ENCODE measurements around the gene LZTS2. TPM values are rescaled to one million over a fixed set of nuclear protein-coding genes. Genes with fewer than 3 reads are reported as not detected.
"Not testable (repeated sequence)": the region's sequence is repeated elsewhere in the genome, so short reads cannot be mapped to it uniquely, and the experiment has no call there.

LZTS2 gene
- total RNA-seq, 5 donors from 2014 or later (not counting 1 experiment from before 2014, with no cell fraction given), result 16.4 to 39.5 (median 35.4) TPM

DNA sequence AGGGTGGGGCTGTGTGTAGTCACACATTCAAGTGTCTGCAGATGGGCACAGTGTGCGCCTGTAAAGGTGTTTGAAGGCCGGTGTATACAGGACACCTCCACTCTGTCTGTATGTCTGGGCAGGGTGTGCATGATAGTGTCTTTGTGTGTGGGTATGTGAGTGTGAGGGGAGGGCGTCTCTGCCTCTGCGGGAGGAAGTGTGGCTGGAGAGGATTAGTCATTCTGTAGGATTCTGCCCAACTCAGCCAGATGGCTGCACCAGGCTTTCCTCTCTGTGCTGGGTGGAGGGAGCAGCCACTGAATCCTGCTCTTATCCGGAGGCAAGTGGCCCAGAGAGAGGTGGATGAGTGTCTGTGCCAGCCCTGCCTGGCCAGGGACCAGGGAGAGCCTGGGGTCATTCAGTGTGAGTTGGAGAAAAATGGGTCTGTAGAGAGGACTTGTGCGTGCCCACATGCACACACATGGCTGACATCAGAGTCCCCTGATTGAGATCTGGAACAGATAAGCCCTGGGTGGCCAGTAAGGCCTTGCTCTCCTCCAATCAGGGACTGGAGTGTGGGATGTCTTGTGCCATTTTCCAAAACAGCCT is 33.1 kb downstream of the LZTS2 start:
- DNase-seq, result peak in 4 of 35 experiments; percentile 37 to 58 (median 46)
- ATAC-seq (replicated peaks in 1 of 4), result peak; percentile 17 to 25 (median 19)
- POLR2A ChIA-PET, result interaction anchor here (0.6 to 1.5 kb wide), 6 partner anchors 8 to 1087 kb away, joined by 3 to 9 read pairs (median 3); no protein-coding TSS in a partner anchor
- Mint-ChIP-seq H3K9me3 (no peaks in the 10 kb centered on the region), H3K4me1 (peaks cover 17 to 26% (median 20%) of the 10 kb centered on the region in 3 donors), H3K36me3 (peaks cover 27% of the 10 kb centered on the region), H3K4me3 (peak overlapping the region; percentile 84 to 92 (median 91)), H3K27ac (peak overlapping the region; percentile 91 to 97), H3K27me3 (no peaks in the 10 kb centered on the region)
- H3K4me1 ChIP-seq (ENCODE audit: control insufficient read depth in 1 of 2, extremely low read depth in 1 of 2, insufficient read depth in 2 of 2, low read length in 2 of 2), result peaks cover 7 to 27% of the 10 kb centered on the region in 2 experiments
- peaks cover 0 to 11% of the 10 kb centered on the region in 2 experiments for H3K27me3 ChIP-seq (replicated peaks in 1 of 2; ENCODE audit: control insufficient read depth in 2 of 2, extremely low read depth in 1 of 2, insufficient read depth in 2 of 2, low read length in 1 of 2)
- peak overlapping the region; percentile 35 to 73 for H3K4me3 ChIP-seq (ENCODE audit: control insufficient read depth in 1 of 2, extremely low read depth in 1 of 2, low read length in 1 of 2)
- H3K36me3 ChIP-seq (ENCODE audit: control insufficient read depth in 2 of 2, extremely low read depth in 1 of 2, insufficient read depth in 1 of 2, low read length in 1 of 2), result peaks cover 7 to 33% of the 10 kb centered on the region in 2 donors
- no peaks in the 10 kb centered on the region for H3K9me3 ChIP-seq
- WGBS (ENCODE audit: insufficient coverage), result 16% methylated on average over 5 of the region's 6 CpGs
- CTCF ChIA-PET, result interaction anchor here (0.6 to 2.5 kb wide), 11 partner anchors 9 to 1474 kb away, joined by 3 to 25 read pairs (median 4); partner anchors contain the start of gene KAZALD1 (in 1 of the 2)
- peak overlapping the region; percentile 93 for H3K27ac ChIP-seq (ENCODE audit: low read length)

DNA sequence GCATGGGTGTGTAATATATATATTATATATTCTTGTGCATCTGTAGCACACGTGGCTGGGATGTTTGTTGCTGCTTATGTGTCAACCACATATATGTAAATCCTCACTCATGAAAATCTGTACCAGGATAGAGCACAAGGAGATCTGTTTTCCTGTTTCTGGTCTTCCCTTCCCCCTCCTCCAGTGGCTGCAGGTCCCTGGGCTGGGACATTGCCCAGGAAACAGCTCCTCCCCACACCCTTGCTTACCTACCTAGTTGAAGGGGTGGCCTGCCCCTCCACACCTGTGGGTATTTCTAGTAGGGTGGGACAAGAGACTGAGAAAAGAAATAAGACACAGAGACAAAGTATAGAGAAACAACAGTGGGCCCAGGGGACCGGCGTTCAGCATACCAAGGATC is 33.7 kb downstream of the LZTS2 start:
- peaks cover 17 to 26% (median 20%) of the 10 kb centered on the region in 3 donors for H3K4me1 Mint-ChIP-seq
- Histone ChIP-seq H3K9me3 (no peaks in the 10 kb centered on the region), H3K36me3 (ENCODE audit: control insufficient read depth in 2 of 2, extremely low read depth in 1 of 2, insufficient read depth in 1 of 2, low read length in 1 of 2) (peaks cover 7 to 39% of the 10 kb centered on the region in 2 donors), H3K27me3 (replicated peaks in 1 of 2; ENCODE audit: control insufficient read depth in 2 of 2, extremely low read depth in 1 of 2, insufficient read depth in 2 of 2, low read length in 1 of 2) (peaks cover 0 to 11% of the 10 kb centered on the region in 2 experiments), H3K4me3 (ENCODE audit: control insufficient read depth in 1 of 2, extremely low read depth in 1 of 2, low read length in 1 of 2) (peak overlapping the region in 1 of 2 donors; percentile 73), H3K27ac (ENCODE audit: low read length) (peak overlapping the region; percentile 93), H3K4me1 (ENCODE audit: control insufficient read depth in 1 of 2, extremely low read depth in 1 of 2, insufficient read depth in 2 of 2, low read length in 2 of 2) (peaks cover 7 to 27% of the 10 kb centered on the region in 2 experiments)
- peaks cover 32% of the 10 kb centered on the region for H3K36me3 Mint-ChIP-seq
- no peaks in the 10 kb centered on the region for H3K27me3 Mint-ChIP-seq
- POLR2A ChIA-PET, result no interaction called here
- WGBS (ENCODE audit: insufficient coverage), result no CpG with 5 or more reads among the region's 3 CpGs
- CTCF ChIA-PET, result no interaction called here
- ATAC-seq (replicated peaks in 1 of 4) (no peak), DNase-seq (no peak)
- no peaks in the 10 kb centered on the region for H3K9me3 Mint-ChIP-seq
- peak overlapping the region; percentile 84 to 92 (median 91) for H3K4me3 Mint-ChIP-seq
- no peak overlapping the region for H3K27ac Mint-ChIP-seq

DNA sequence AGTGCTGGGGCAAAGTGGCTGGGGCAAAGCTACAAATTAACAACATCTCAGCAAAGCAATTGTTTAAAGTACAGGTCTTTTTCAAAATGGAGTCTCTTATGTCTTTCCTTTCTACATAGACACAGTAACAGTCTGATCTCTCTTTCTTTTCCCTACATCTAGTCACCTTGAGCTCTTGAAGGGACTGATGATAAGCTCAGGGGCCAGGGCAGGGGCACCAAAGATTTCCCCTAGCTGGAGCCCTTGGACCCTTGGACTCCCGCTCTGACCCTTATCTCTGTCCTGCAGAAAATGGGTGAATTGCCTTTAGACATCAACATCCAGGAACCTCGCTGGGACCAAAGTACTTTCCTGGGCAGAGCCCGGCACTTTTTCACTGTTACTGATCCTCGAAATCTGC is 34.8 kb downstream of the LZTS2 start:
- not testable (repeated sequence) for H3K4me3 ChIP-seq (ENCODE audit: control insufficient read depth in 1 of 2, extremely low read depth in 1 of 2, low read length in 1 of 2); ATAC-seq (replicated peaks in 1 of 4); H3K27ac Mint-ChIP-seq; H3K9me3 Mint-ChIP-seq; DNase-seq; H3K9me3 ChIP-seq; H3K4me3 Mint-ChIP-seq; H3K27ac ChIP-seq (ENCODE audit: low read length); H3K27me3 Mint-ChIP-seq
- H3K36me3 ChIP-seq (ENCODE audit: control insufficient read depth in 2 of 2, extremely low read depth in 1 of 2, insufficient read depth in 1 of 2, low read length in 1 of 2), result peaks cover 7 to 44% of the 10 kb centered on the region in 2 donors
- peaks cover 7 to 27% of the 10 kb centered on the region in 2 experiments for H3K4me1 ChIP-seq (ENCODE audit: control insufficient read depth in 1 of 2, extremely low read depth in 1 of 2, insufficient read depth in 2 of 2, low read length in 2 of 2)
- peaks cover 17 to 26% (median 20%) of the 10 kb centered on the region in 3 donors for H3K4me1 Mint-ChIP-seq
- WGBS (ENCODE audit: insufficient coverage), result 100% methylated on average over 4 of the region's 4 CpGs
- POLR2A ChIA-PET, result interaction anchor here in 1 of 2 donors (0.9 kb wide), 1 partner anchor 9 kb away, joined by 3 read pairs; no protein-coding TSS in a partner anchor
- H3K27me3 ChIP-seq (replicated peaks in 1 of 2; ENCODE audit: control insufficient read depth in 2 of 2, extremely low read depth in 1 of 2, insufficient read depth in 2 of 2, low read length in 1 of 2), result peaks cover 0 to 10% of the 10 kb centered on the region in 2 experiments
- H3K36me3 Mint-ChIP-seq, result peaks cover 36% of the 10 kb centered on the region
- CTCF ChIA-PET, result interaction anchor here in 1 of 2 donors (0.9 kb wide), 1 partner anchor 9 kb away, joined by 4 read pairs; no protein-coding TSS in a partner anchor

DNA sequence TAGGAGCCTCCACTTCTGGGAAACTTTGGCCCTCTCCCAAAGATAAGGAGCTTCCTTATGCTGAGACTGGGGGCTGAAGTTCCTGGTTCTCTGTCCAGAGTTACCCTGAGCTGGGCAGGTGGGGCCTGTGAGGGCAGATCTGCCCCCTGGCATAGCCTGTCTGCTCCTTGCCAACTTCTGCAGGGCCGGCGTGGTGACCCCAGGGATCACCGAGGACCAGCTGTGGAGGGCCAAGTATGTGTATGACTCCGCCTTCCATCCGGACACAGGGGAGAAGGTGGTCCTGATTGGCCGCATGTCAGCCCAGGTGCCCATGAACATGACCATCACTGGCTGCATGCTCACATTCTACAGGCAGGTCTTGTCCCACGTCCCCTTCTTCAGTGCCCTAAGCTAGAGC is 35.7 kb downstream of the LZTS2 start:
- H3K4me3 ChIP-seq (ENCODE audit: control insufficient read depth in 1 of 2, extremely low read depth in 1 of 2, low read length in 1 of 2), result no peak overlapping the region
- peaks cover 36% of the 10 kb centered on the region for H3K36me3 Mint-ChIP-seq
- no peak for DNase-seq

DNA sequence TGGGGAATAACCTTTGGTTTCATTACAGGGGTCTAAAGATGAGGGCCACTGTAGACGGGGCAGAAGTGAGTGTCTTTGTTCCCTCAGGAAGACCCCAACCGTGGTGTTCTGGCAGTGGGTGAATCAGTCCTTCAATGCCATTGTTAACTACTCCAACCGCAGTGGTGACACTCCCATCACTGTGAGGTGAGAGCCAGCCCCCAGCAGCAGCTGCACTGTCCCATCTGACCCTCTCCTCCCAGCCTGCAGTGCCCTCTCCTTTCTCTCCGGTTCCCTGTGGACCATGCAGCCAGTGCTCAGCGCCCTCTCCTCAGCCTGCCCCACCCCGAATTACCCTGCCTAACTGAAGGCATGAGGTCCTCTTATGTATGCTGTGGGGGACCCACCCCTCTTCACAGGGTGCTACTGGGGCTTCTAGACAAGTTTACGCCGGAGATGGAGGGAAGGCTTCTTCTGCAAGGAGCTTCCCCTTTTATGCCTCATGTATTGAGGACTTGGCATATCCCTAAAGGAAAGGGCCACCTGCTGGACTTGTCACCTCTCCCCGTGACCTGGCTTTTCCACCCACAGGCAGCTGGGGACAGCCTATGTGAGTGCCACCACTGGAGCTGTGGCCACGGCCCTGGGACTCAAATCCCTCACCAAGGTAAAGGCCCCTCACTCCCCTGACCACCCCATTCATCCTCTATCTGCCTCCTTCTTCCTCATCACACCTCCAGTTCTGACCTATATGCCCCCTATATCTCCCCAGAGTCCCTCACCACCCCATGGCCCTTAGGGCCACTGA is 36.5 kb downstream of the LZTS2 start:
- H3K4me1 Mint-ChIP-seq, result peaks cover 17 to 27% (median 18%) of the 10 kb centered on the region in 3 donors
- Histone ChIP-seq H3K27me3 (replicated peaks in 1 of 2; ENCODE audit: control insufficient read depth in 2 of 2, extremely low read depth in 1 of 2, insufficient read depth in 2 of 2, low read length in 1 of 2) (no peaks in the 10 kb centered on the region), H3K36me3 (ENCODE audit: control insufficient read depth in 2 of 2, extremely low read depth in 1 of 2, insufficient read depth in 1 of 2, low read length in 1 of 2) (peaks cover 13 to 50% of the 10 kb centered on the region in 2 donors), H3K27ac (ENCODE audit: low read length) (no peak overlapping the region), H3K4me3 (ENCODE audit: control insufficient read depth in 1 of 2, extremely low read depth in 1 of 2, low read length in 1 of 2) (no peak overlapping the region), H3K4me1 (ENCODE audit: control insufficient read depth in 1 of 2, extremely low read depth in 1 of 2, insufficient read depth in 2 of 2, low read length in 2 of 2) (peaks cover 5 to 20% of the 10 kb centered on the region in 2 experiments), H3K9me3 (no peaks in the 10 kb centered on the region)
- WGBS (ENCODE audit: insufficient coverage), result 88% methylated on average over 8 of the region's 10 CpGs
- no peaks in the 10 kb centered on the region for H3K9me3 Mint-ChIP-seq
- ATAC-seq (replicated peaks in 1 of 4), result no peak
- no peaks in the 10 kb centered on the region for H3K27me3 Mint-ChIP-seq
- no peak overlapping the region for H3K27ac Mint-ChIP-seq
- ChIA-PET POLR2A (no interaction called here), CTCF (interaction anchor here in 1 of 2 donors (0.6 kb wide), 1 partner anchor 19 kb away, joined by 3 read pairs; no protein-coding TSS in a partner anchor)
- H3K36me3 Mint-ChIP-seq, result peaks cover 36% of the 10 kb centered on the region
- no peak for DNase-seq
- H3K4me3 Mint-ChIP-seq, result no peak overlapping the region

More for the DNA sequence above, 35.7 kb downstream of the LZTS2 start:
- ChIA-PET CTCF (interaction anchor here (0.5 to 0.6 kb wide), 2 partner anchors 13 to 22 kb away, joined by 3 read pairs; no protein-coding TSS in a partner anchor), POLR2A (no interaction called here)
- no peak overlapping the region for H3K27ac Mint-ChIP-seq
- ATAC-seq (replicated peaks in 1 of 4), result no peak
- peaks cover 0 to 1% of the 10 kb centered on the region in 2 experiments for H3K27me3 ChIP-seq (replicated peaks in 1 of 2; ENCODE audit: control insufficient read depth in 2 of 2, extremely low read depth in 1 of 2, insufficient read depth in 2 of 2, low read length in 1 of 2)
- 94% methylated on average over 7 of the region's 7 CpGs for WGBS (ENCODE audit: insufficient coverage)
- H3K9me3 Mint-ChIP-seq, result no peaks in the 10 kb centered on the region
- H3K4me1 ChIP-seq (ENCODE audit: control insufficient read depth in 1 of 2, extremely low read depth in 1 of 2, insufficient read depth in 2 of 2, low read length in 2 of 2), result peaks cover 7 to 23% of the 10 kb centered on the region in 2 experiments
- no peaks in the 10 kb centered on the region for H3K27me3 Mint-ChIP-seq
- H3K36me3 ChIP-seq (ENCODE audit: control insufficient read depth in 2 of 2, extremely low read depth in 1 of 2, insufficient read depth in 1 of 2, low read length in 1 of 2), result peaks cover 13 to 50% of the 10 kb centered on the region in 2 donors
- H3K4me3 Mint-ChIP-seq, result no peak overlapping the region
- peaks cover 17 to 26% (median 20%) of the 10 kb centered on the region in 3 donors for H3K4me1 Mint-ChIP-seq
- H3K9me3 ChIP-seq, result no peaks in the 10 kb centered on the region
- H3K27ac ChIP-seq (ENCODE audit: low read length), result no peak overlapping the region

DNA sequence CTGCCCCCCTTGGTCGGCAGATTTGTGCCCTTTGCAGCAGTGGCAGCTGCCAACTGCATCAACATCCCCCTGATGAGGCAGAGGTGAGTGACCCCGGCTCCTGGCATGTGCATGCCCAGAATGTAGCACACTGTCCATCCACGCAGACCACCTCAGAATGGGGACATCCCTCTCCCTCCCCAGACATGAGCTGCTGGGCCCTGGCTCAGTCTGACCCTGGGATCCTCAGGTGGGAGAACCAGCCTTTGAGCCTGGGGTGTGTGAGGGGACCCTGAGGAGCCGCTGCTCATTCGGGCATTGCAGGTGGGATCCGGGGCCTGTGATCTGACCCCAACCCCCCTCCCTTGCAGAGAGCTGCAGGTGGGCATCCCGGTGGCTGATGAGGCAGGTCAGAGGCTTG is 37.1 kb downstream of the LZTS2 start:
- Mint-ChIP-seq H3K27me3 (no peaks in the 10 kb centered on the region), H3K4me1 (peaks cover 21 to 27% (median 23%) of the 10 kb centered on the region in 3 donors), H3K9me3 (no peaks in the 10 kb centered on the region), H3K27ac (peak overlapping the region in 1 of 2 donors; percentile 11), H3K36me3 (peaks cover 36% of the 10 kb centered on the region), H3K4me3 (no peak overlapping the region)
- DNase-seq (no peak), ATAC-seq (replicated peaks in 1 of 4) (no peak)
- Histone ChIP-seq H3K9me3 (no peaks in the 10 kb centered on the region), H3K4me1 (ENCODE audit: control insufficient read depth in 1 of 2, extremely low read depth in 1 of 2, insufficient read depth in 2 of 2, low read length in 2 of 2) (peaks cover 5 to 20% of the 10 kb centered on the region in 2 experiments), H3K27me3 (replicated peaks in 1 of 2; ENCODE audit: control insufficient read depth in 2 of 2, extremely low read depth in 1 of 2, insufficient read depth in 2 of 2, low read length in 1 of 2) (no peaks in the 10 kb centered on the region), H3K36me3 (ENCODE audit: control insufficient read depth in 2 of 2, extremely low read depth in 1 of 2, insufficient read depth in 1 of 2, low read length in 1 of 2) (peaks cover 13 to 50% of the 10 kb centered on the region in 2 donors), H3K4me3 (ENCODE audit: control insufficient read depth in 1 of 2, extremely low read depth in 1 of 2, low read length in 1 of 2) (no peak overlapping the region), H3K27ac (ENCODE audit: low read length) (no peak overlapping the region)
- ChIA-PET POLR2A (no interaction called here), CTCF (interaction anchor here in 1 of 2 donors (0.6 kb wide), 1 partner anchor 20 kb away, joined by 3 read pairs; no protein-coding TSS in a partner anchor)
- 79% methylated on average over 2 of the region's 7 CpGs for WGBS (ENCODE audit: insufficient coverage)

All from T-cell (primary cell).